Vagina (tissue), 2 donors: ENCODE measurements around the gene FGF14.

Experiments used
- POLR2A ChIP-seq, 2 donors: fragments of 450-650 bp; IDR thresholded peaks; one replicate each; pipeline ENCODE4 v1.6.1; 2017; ENCODE audit warnings: antibody characterized with exemption in 2 of 2, mild to moderate bottlenecking in 2 of 2, moderate library complexity in 2 of 2
- POLR2AphosphoS5 ChIP-seq, 2 donors: sonication (generic); formaldehyde crosslinking; IDR thresholded peaks; one replicate each; pipeline ENCODE4 v1.9.0; 2017; ENCODE audit warnings: antibody characterized with exemption in 2 of 2, mild to moderate bottlenecking in 2 of 2, low read depth in 1 of 2; ENCODE audit not compliant: insufficient read depth in 1 of 2
- TF ChIP-seq, protein P1 (sequence below), 3 experiments: fragments of 450-650 bp in 2 of 3; fragments of 200-600 bp in 1 of 3; sonication (generic) in 1 of 3; IDR thresholded peaks; one replicate each; pipeline ENCODE4 v1.5.1; 2017 to 2019; ENCODE audit warnings: antibody characterized with exemption in 3 of 3, mild to moderate bottlenecking in 2 of 3, moderate library complexity in 2 of 3

DNA sequence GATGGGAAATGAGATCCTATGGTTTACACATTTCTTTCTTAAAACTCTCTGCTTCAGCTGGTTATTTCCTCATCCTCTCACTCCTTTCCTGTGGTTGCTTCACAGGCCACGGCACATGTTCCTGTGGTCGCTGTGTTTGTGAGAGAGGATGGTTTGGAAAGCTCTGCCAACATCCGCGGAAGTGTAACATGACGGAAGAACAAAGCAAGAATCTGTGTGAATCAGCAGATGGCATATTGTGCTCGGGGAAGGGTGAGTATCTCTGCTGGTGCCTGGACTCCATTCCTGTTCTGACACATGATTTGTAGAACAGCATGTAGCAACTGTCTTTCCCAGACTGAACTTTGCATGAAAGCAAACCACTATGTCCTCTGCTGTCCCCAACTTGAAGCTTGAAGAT is 695.2 kb downstream of the FGF14 start:
- TF ChIP-seq, protein P1, sequence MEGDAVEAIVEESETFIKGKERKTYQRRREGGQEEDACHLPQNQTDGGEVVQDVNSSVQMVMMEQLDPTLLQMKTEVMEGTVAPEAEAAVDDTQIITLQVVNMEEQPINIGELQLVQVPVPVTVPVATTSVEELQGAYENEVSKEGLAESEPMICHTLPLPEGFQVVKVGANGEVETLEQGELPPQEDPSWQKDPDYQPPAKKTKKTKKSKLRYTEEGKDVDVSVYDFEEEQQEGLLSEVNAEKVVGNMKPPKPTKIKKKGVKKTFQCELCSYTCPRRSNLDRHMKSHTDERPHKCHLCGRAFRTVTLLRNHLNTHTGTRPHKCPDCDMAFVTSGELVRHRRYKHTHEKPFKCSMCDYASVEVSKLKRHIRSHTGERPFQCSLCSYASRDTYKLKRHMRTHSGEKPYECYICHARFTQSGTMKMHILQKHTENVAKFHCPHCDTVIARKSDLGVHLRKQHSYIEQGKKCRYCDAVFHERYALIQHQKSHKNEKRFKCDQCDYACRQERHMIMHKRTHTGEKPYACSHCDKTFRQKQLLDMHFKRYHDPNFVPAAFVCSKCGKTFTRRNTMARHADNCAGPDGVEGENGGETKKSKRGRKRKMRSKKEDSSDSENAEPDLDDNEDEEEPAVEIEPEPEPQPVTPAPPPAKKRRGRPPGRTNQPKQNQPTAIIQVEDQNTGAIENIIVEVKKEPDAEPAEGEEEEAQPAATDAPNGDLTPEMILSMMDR (IDR thresholded peaks at IDR 0.05), result no peak
- TF ChIP-seq POLR2A (IDR thresholded peaks at IDR 0.05), result no peak
- no peak for TF ChIP-seq POLR2AphosphoS5 (IDR thresholded peaks at IDR 0.05; ENCODE audit: insufficient read depth in 1 of 2, low read depth in 1 of 2)
